GM12873 (cell line): ENCODE measurements around the gene CHSY1.

Experiments used
- CTCF ChIP-seq: IDR thresholded peaks from 2 replicates; pipeline ENCODE4 v1.5.1; 2012; ENCODE audit warnings: low read depth, mild to moderate bottlenecking, moderate library complexity, low read length, control low read depth; ENCODE audit not compliant: insufficient read depth; ENCODE audit errors: missing control alignments

The CHSY1 gene

GRCh38 chr15:101131489-101132389, 120.1 kb downstream of the CHSY1 start:
- no peak for TF ChIP-seq CTCF

- TF ChIP-seq CTCF, result no peak
Observed at GRCh38 chr15:101129851-101130380, 121.9 kb downstream of the CHSY1 start.

GRCh38 chr15:101128221-101129015, 123.4 kb downstream of the CHSY1 start:
- TF ChIP-seq CTCF, result no peak

GRCh38 chr15:101127506-101128076, 124.3 kb downstream of the CHSY1 start:
- no peak for TF ChIP-seq CTCF

- no peak for TF ChIP-seq CTCF
Observed at GRCh38 chr15:101126618-101127505, 125.0 kb downstream of the CHSY1 start.
